ENCODE results near the gene EXOC2.

DNA sequence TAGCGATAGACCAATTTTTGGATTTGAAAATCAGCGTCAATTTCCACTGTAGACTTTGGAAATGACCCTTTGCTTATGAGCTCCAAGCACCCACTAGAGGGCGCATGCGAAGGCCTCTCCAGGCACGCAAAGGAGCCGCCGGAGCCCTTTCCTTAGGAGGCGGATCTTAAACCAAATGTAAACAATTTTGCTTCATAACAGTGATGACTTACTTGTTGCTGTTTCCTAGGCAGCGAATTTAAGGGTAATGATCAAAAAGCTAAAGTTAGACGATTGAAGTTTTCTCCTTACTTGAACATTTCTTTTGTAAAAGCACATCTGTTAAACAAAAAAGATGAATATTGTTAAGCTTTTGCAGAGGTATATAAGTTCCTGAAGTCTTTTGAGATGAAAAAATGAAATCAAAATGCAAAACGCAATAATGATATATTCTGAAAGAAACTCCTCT, 29.2 kb upstream of the EXOC2 start:
- no peak for TF ChIP-seq POLR2AphosphoS5 (IDR thresholded peaks at IDR 0.05; ENCODE audit: low read depth, low read length)
- TF ChIP-seq PAX5 (IDR thresholded peaks at IDR 0.05; ENCODE audit: insufficient read depth, low read length, severe bottlenecking), result no peak
- TF ChIP-seq POLR2A (IDR thresholded peaks at IDR 0.05; ENCODE audit: low read depth, low read length), result no peak
